GM12878 (cell line): ENCODE results near the gene CCDC88C. TPM values are rescaled to one million over a fixed set of nuclear protein-coding genes. Genes with fewer than 3 reads are reported as not detected.

Experiments used
- ATF7 ChIP-seq: fragments of 450-650 bp; IDR thresholded peaks from 2 replicates; pipeline ENCODE4 v1.6.1; 2016; ENCODE audit warnings: low read depth, mild to moderate bottlenecking
- DPF2 ChIP-seq: fragments of 450-650 bp; IDR thresholded peaks from 2 replicates; pipeline ENCODE4 v1.6.1; 2017; ENCODE audit warnings: mild to moderate bottlenecking
- EGR1 ChIP-seq, 2 experiments: IDR thresholded peaks; 1 replicate in 1 of 2; 2 replicates in 1 of 2; pipeline ENCODE4 v1.6.1; 2011 to 2012; ENCODE audit warnings: low read depth in 2 of 2, low read length in 2 of 2, borderline replicate concordance in 1 of 2, mild to moderate bottlenecking in 1 of 2, moderate library complexity in 1 of 2
- GATAD2B ChIP-seq: fragments of 450-650 bp; conservative IDR thresholded peaks from 2 replicates; pipeline ENCODE4 v1.6.1; 2017; ENCODE audit warnings: low read depth, mild to moderate bottlenecking, moderate library complexity
- IRF5 ChIP-seq: fragments of 450-650 bp; IDR thresholded peaks from 2 replicates; pipeline ENCODE4 v1.6.1; 2017; ENCODE audit warnings: borderline replicate concordance
- KLF5 ChIP-seq: fragments of 450-650 bp; IDR thresholded peaks from 2 replicates; pipeline ENCODE4 v1.6.1; 2014; ENCODE audit warnings: mild to moderate bottlenecking; ENCODE audit not compliant: partially characterized antibody
- MAX ChIP-seq: IDR thresholded peaks from 2 replicates; pipeline ENCODE4 v1.6.1; 2012; ENCODE audit warnings: low read depth, low read length, improper control_type of control experiment
- MEF2A ChIP-seq: IDR thresholded peaks from 2 replicates; pipeline ENCODE4 v1.6.1; 2011; ENCODE audit warnings: low read depth, mild to moderate bottlenecking, low read length, moderate library complexity; ENCODE audit not compliant: insufficient read depth
- MTA2 ChIP-seq: fragments of 450-650 bp; IDR thresholded peaks from 2 replicates; pipeline ENCODE4 v1.6.1; 2016; ENCODE audit warnings: low read depth, mild to moderate bottlenecking, moderate library complexity
- NBN ChIP-seq: fragments of 450-650 bp; IDR thresholded peaks from 2 replicates; pipeline ENCODE4 v1.6.1; 2016
- NFIC ChIP-seq: IDR thresholded peaks from 2 replicates; pipeline ENCODE4 v1.6.1; 2012; ENCODE audit warnings: low read depth, mild to moderate bottlenecking, inconsistent platforms, low read length, moderate library complexity
- NKRF ChIP-seq: fragments of 450-650 bp; conservative IDR thresholded peaks from 2 replicates; pipeline ENCODE4 v1.6.1; 2017; ENCODE audit warnings: mild to moderate bottlenecking, moderate library complexity
- NR2C2 ChIP-seq: IDR thresholded peaks from 2 replicates; pipeline ENCODE4 v1.6.1; 2011; ENCODE audit warnings: borderline replicate concordance, low read depth; ENCODE audit not compliant: control insufficient read depth, insufficient read length
- PML ChIP-seq: IDR thresholded peaks from 2 replicates; pipeline ENCODE4 v1.6.1; 2012; ENCODE audit warnings: low read length, inconsistent platforms
- POLR2AphosphoS5 ChIP-seq: IDR thresholded peaks from 2 replicates; pipeline ENCODE4 v1.6.1; 2011; ENCODE audit warnings: mild to moderate bottlenecking, low read length, inconsistent platforms
- RB1 ChIP-seq: fragments of 450-650 bp; formaldehyde crosslinking; IDR thresholded peaks from 2 replicates; pipeline ENCODE4 v1.6.1; 2017; ENCODE audit warnings: mild to moderate bottlenecking, borderline replicate concordance
- SIN3A ChIP-seq: IDR thresholded peaks from 2 replicates; pipeline ENCODE4 v1.6.1; 2012; ENCODE audit warnings: low read depth, low read length, improper control_type of control experiment
- SP1 ChIP-seq: IDR thresholded peaks from one replicate; pipeline ENCODE4 v1.6.1; 2011; ENCODE audit warnings: low read depth, low read length
- STAT3 ChIP-seq: IDR thresholded peaks from 2 replicates; pipeline ENCODE4 v1.6.1; 2011; ENCODE audit warnings: low read depth, low read length, improper control_type of control experiment
- SUPT20H ChIP-seq: IDR thresholded peaks from 2 replicates; pipeline ENCODE4 v1.6.1; 2011; ENCODE audit warnings: low read depth, mild to moderate bottlenecking, low read length, moderate library complexity, borderline replicate concordance; ENCODE audit not compliant: control insufficient read depth
- TBL1XR1 ChIP-seq: IDR thresholded peaks from 2 replicates; pipeline ENCODE4 v1.6.1; 2012; ENCODE audit warnings: low read depth, low read length, improper control_type of control experiment
- ZBED1 ChIP-seq: IDR thresholded peaks from 2 replicates; pipeline ENCODE4 v1.6.1; 2016; ENCODE audit warnings: borderline replicate concordance
- ZNF687 ChIP-seq: fragments of 450-650 bp; IDR thresholded peaks from 2 replicates; pipeline ENCODE4 v1.6.1; 2017; ENCODE audit warnings: mild to moderate bottlenecking, moderate library complexity
- polyA plus RNA-seq, 11 experiments: library from polyadenylated mRNA; depleted of rRNA in 4 of 11; unstranded in 6 of 11; stranded (reverse) in 5 of 11; fragments of >200 nt; fragmentation: Nextera tagmentation in 4 of 11; fragmentation: Illumina TruSeq in 1 of 11; extraction: Ambion mirVana in 4 of 11; extraction: Trizol in 1 of 11; gene quantifications; 1 replicate in 1 of 11; 2 replicates in 10 of 11; pipeline versions ENCODE4 v1.2.1 to v1.2.3, GENCODE V29; 2011 to 2016; ENCODE audit warnings: inconsistent platforms in 2 of 11, missing spikeins in 2 of 11, low read depth in 1 of 11
- total RNA-seq, 4 experiments: library from RNA; depleted of rRNA in 3 of 4; stranded (reverse); fragments of >200 nt in 3 of 4; fragmentation: Illumina TruSeq in 1 of 4; extraction: Trizol in 1 of 4; gene quantifications; 2 replicates each; pipeline versions ENCODE4 v1.2.1 to v1.2.3, GENCODE V29; 2013 to 2021

The CCDC88C gene
- total and polyA plus RNA-seq, 10 of the 15 experiments (the other 5 are each of a cell fraction or from before 2014, with no cell fraction given), result 4.0 to 79.6 (median 36.6) TPM

GRCh38 chr14:91228112-91229004, 189.3 kb downstream of the CCDC88C start (continued):
- TF ChIP-seq ZNF687 (peak; percentile 91), POLR2AphosphoS5 (peak; percentile 84), STAT3 (no peak), TBL1XR1 (no peak), MAX (no peak), RB1 (no peak; the same call in 1 of the 2 replicates), SUPT20H (no peak), KLF5 (no peak), DPF2 (peak; percentile 89; the same call in 1 of the 2 replicates), MTA2 (peak; percentile 78), GATAD2B (peak; percentile 90), SP1 (peak; percentile 7), EGR1 (IDR thresholded peaks at IDR 0.05; ENCODE audit: borderline replicate concordance in 1 of 2, low read depth in 2 of 2, low read length in 2 of 2) (0 out of 3 replicates have a peak, but pooled peaks of 1 of the 2 experiments have one; percentile 20), ZBED1 (no peak), NKRF (0 out of 2 replicates have a peak, but pooled peaks have one; percentile 31), NR2C2 (no peak), NBN (peak; percentile 86; the same call in 1 of the 2 replicates), SIN3A (no peak), IRF5 (no peak), NFIC (peak; percentile 81; the same call in 1 of the 2 replicates), PML (peak; percentile 56; the same call in 1 of the 2 replicates), MEF2A (0 out of 2 replicates have a peak, but pooled peaks have one; percentile 33), ATF7 (peak; percentile 76)
